Measurements from ENCODE around the gene SPTSSA.
"Not testable (repeated sequence)": the region's sequence is repeated elsewhere in the genome, so short reads cannot be mapped to it uniquely, and the experiment has no call there.

Gene SPTSSA

GRCh38 chr14:34484726-34485125 lies 22.7 kb upstream of the SPTSSA start:
- H3K4me1 Mint-ChIP-seq (ENCODE audit: low read depth), result no peaks in the 10 kb centered on the region
- no peaks in the 10 kb centered on the region for H3K9me3 Mint-ChIP-seq
- no peak overlapping the region for H3K27ac Mint-ChIP-seq

GRCh38 chr14:34482463-34482862 lies 20.4 kb upstream of the SPTSSA start:
- no peaks in the 10 kb centered on the region for H3K4me1 Mint-ChIP-seq (ENCODE audit: low read depth)
- H3K27ac Mint-ChIP-seq, result no peak overlapping the region
- no peaks in the 10 kb centered on the region for H3K27me3 Mint-ChIP-seq
- no peak overlapping the region for H3K4me3 Mint-ChIP-seq
- DNase-seq, result no peak
- H3K9me3 Mint-ChIP-seq, result no peaks in the 10 kb centered on the region
- no peaks in the 10 kb centered on the region for H3K36me3 Mint-ChIP-seq (ENCODE audit: low read depth)

More at GRCh38 chr14:34484726-34485125, 22.7 kb upstream of the SPTSSA start:
- H3K27me3 Mint-ChIP-seq, result no peaks in the 10 kb centered on the region
- DNase-seq, result no peak
- no peaks in the 10 kb centered on the region for H3K36me3 Mint-ChIP-seq (ENCODE audit: low read depth)
- no peak overlapping the region for H3K4me3 Mint-ChIP-seq

- H3K9me3 Mint-ChIP-seq, result no peaks in the 10 kb centered on the region
Measured at GRCh38 chr14:34479694-34480093, 17.7 kb upstream of the SPTSSA start.

GRCh38 chr14:34478261-34478660 lies 16.2 kb upstream of the SPTSSA start:
- DNase-seq, result no peak
- Mint-ChIP-seq H3K4me1 (ENCODE audit: low read depth) (no peaks in the 10 kb centered on the region), H3K9me3 (no peaks in the 10 kb centered on the region), H3K27me3 (no peaks in the 10 kb centered on the region), H3K4me3 (no peak overlapping the region), H3K36me3 (ENCODE audit: low read depth) (no peaks in the 10 kb centered on the region), H3K27ac (no peak overlapping the region)

More at GRCh38 chr14:34479694-34480093, 17.7 kb upstream of the SPTSSA start:
- Mint-ChIP-seq H3K4me1 (ENCODE audit: low read depth) (no peaks in the 10 kb centered on the region), H3K27ac (no peak overlapping the region), H3K4me3 (no peak overlapping the region), H3K27me3 (no peaks in the 10 kb centered on the region), H3K36me3 (ENCODE audit: low read depth) (no peaks in the 10 kb centered on the region)
- no peak for DNase-seq

- H3K9me3 Mint-ChIP-seq; H3K4me1 Mint-ChIP-seq (ENCODE audit: low read depth); H3K4me3 Mint-ChIP-seq; H3K27me3 Mint-ChIP-seq; DNase-seq; H3K36me3 Mint-ChIP-seq (ENCODE audit: low read depth); H3K27ac Mint-ChIP-seq: not testable (repeated sequence)
Measured at GRCh38 chr14:34476036-34476435, 14.0 kb upstream of the SPTSSA start.

- H3K4me1 Mint-ChIP-seq (ENCODE audit: low read depth), result no peaks in the 10 kb centered on the region
- no peak for DNase-seq
- no peak overlapping the region for H3K27ac Mint-ChIP-seq
- no peak overlapping the region for H3K4me3 Mint-ChIP-seq
- H3K36me3 Mint-ChIP-seq (ENCODE audit: low read depth), result no peaks in the 10 kb centered on the region
- H3K27me3 Mint-ChIP-seq, result no peaks in the 10 kb centered on the region
- no peaks in the 10 kb centered on the region for H3K9me3 Mint-ChIP-seq
Measured at GRCh38 chr14:34475163-34475562, 13.1 kb upstream of the SPTSSA start.

- Mint-ChIP-seq H3K9me3 (no peaks in the 10 kb centered on the region), H3K27ac (no peak overlapping the region), H3K27me3 (no peaks in the 10 kb centered on the region), H3K4me1 (ENCODE audit: low read depth) (no peaks in the 10 kb centered on the region), H3K36me3 (ENCODE audit: low read depth) (no peaks in the 10 kb centered on the region), H3K4me3 (no peak overlapping the region)
- DNase-seq, result no peak
Measured at GRCh38 chr14:34474187-34474679, 12.2 kb upstream of the SPTSSA start.

- Mint-ChIP-seq H3K4me1 (ENCODE audit: low read depth) (no peaks in the 10 kb centered on the region), H3K27me3 (no peaks in the 10 kb centered on the region), H3K4me3 (no peak overlapping the region), H3K9me3 (no peaks in the 10 kb centered on the region), H3K27ac (no peak overlapping the region), H3K36me3 (ENCODE audit: low read depth) (no peaks in the 10 kb centered on the region)
- no peak for DNase-seq
Measured at GRCh38 chr14:34472706-34473279, 10.8 kb upstream of the SPTSSA start.

- DNase-seq, result no peak
- Mint-ChIP-seq H3K4me3 (no peak overlapping the region), H3K9me3 (no peaks in the 10 kb centered on the region), H3K27ac (no peak overlapping the region), H3K4me1 (ENCODE audit: low read depth) (no peaks in the 10 kb centered on the region), H3K27me3 (no peaks in the 10 kb centered on the region), H3K36me3 (ENCODE audit: low read depth) (no peaks in the 10 kb centered on the region)
Measured at GRCh38 chr14:34470319-34470718, 8.3 kb upstream of the SPTSSA start.

GRCh38 chr14:34466691-34467090 lies 4.7 kb upstream of the SPTSSA start:
- H3K4me3 Mint-ChIP-seq, result no peak overlapping the region
- no peaks in the 10 kb centered on the region for H3K9me3 Mint-ChIP-seq
- no peaks in the 10 kb centered on the region for H3K27me3 Mint-ChIP-seq
- DNase-seq, result no peak
- H3K4me1 Mint-ChIP-seq (ENCODE audit: low read depth), result peaks cover 4% of the 10 kb centered on the region
- H3K27ac Mint-ChIP-seq, result no peak overlapping the region
- peaks cover 1% of the 10 kb centered on the region for H3K36me3 Mint-ChIP-seq (ENCODE audit: low read depth)

- Mint-ChIP-seq H3K27ac (no peak overlapping the region), H3K9me3 (no peaks in the 10 kb centered on the region), H3K36me3 (ENCODE audit: low read depth) (peaks cover 8% of the 10 kb centered on the region), H3K27me3 (no peaks in the 10 kb centered on the region), H3K4me1 (ENCODE audit: low read depth) (peaks cover 16% of the 10 kb centered on the region), H3K4me3 (no peak overlapping the region)
- DNase-seq, result no peak
Measured at GRCh38 chr14:34465069-34465859, 3.2 kb upstream of the SPTSSA start.

- Mint-ChIP-seq H3K4me3 (no peak overlapping the region), H3K27ac (no peak overlapping the region), H3K4me1 (ENCODE audit: low read depth) (peaks cover 20% of the 10 kb centered on the region), H3K9me3 (no peaks in the 10 kb centered on the region), H3K36me3 (ENCODE audit: low read depth) (peaks cover 8% of the 10 kb centered on the region), H3K27me3 (no peaks in the 10 kb centered on the region)
- no peak for DNase-seq
Measured at GRCh38 chr14:34463598-34463961, 1.5 kb upstream of the SPTSSA start.

GRCh38 chr14:34461334-34462131 lies 507 bp downstream of the SPTSSA start:
- Mint-ChIP-seq H3K27ac (peak overlapping the region; percentile 94), H3K4me1 (ENCODE audit: low read depth) (peaks cover 20% of the 10 kb centered on the region)
- peak; percentile 61 for DNase-seq

GRCh38 chr14:34460841-34461240 lies 1.2 kb downstream of the SPTSSA start:
- Mint-ChIP-seq H3K4me3 (peak overlapping the region; percentile 92), H3K27me3 (no peaks in the 10 kb centered on the region), H3K36me3 (ENCODE audit: low read depth) (peaks cover 20% of the 10 kb centered on the region), H3K9me3 (no peaks in the 10 kb centered on the region), H3K4me1 (ENCODE audit: low read depth) (peaks cover 20% of the 10 kb centered on the region), H3K27ac (peak overlapping the region; percentile 90)
- DNase-seq, result no peak

More at GRCh38 chr14:34461334-34462131, 507 bp downstream of the SPTSSA start:
- no peaks in the 10 kb centered on the region for H3K9me3 Mint-ChIP-seq
- no peaks in the 10 kb centered on the region for H3K27me3 Mint-ChIP-seq
- H3K4me3 Mint-ChIP-seq, result peak overlapping the region; percentile 92
- peaks cover 15% of the 10 kb centered on the region for H3K36me3 Mint-ChIP-seq (ENCODE audit: low read depth)

GRCh38 chr14:34460295-34460694 lies 1.7 kb downstream of the SPTSSA start:
- Mint-ChIP-seq H3K36me3 (ENCODE audit: low read depth) (peaks cover 24% of the 10 kb centered on the region), H3K27me3 (no peaks in the 10 kb centered on the region), H3K9me3 (no peaks in the 10 kb centered on the region), H3K4me1 (ENCODE audit: low read depth) (peaks cover 20% of the 10 kb centered on the region), H3K27ac (no peak overlapping the region), H3K4me3 (peak overlapping the region; percentile 92)
- DNase-seq, result no peak
